H1 (cell line): ENCODE data around the gene PLXDC2. TPM values are rescaled to one million over a fixed set of nuclear protein-coding genes. Genes with fewer than 3 reads are reported as not detected.

Experiments used
- CTCF ChIA-PET: fragments of 300-600 bp; sonication (Branson Sonifier 250); formaldehyde crosslinking; loops from one replicate; lab custom pipeline; 2021; ENCODE audit not compliant: partially characterized antibody; lab: Charles Lee
- POLR2A ChIA-PET: fragments of 300-600 bp; sonication (Branson Sonifier 250); formaldehyde crosslinking; loops from one replicate; lab custom pipeline; 2021; ENCODE audit warnings: inconsistent platforms; ENCODE audit not compliant: partially characterized antibody; lab: Charles Lee
- DNase-seq, 2 experiments: peaks; one replicate each; pipeline versions ENCODE4 v3.0.0 to v3.0.0-alpha.2; 2010 to 2022; ENCODE audit warnings: low spot score in 2 of 2, low read depth in 1 of 2, mixed read lengths in 1 of 2
- FAIRE-seq: peaks from 2 replicates; lab custom pipeline; 2011; peaks lifted over from hg19 to GRCh38; lab: Jason Lieb, UNC
- H2AFZ ChIP-seq: 2 replicates; pipeline ENCODE4 v1.8.1; 2012; ENCODE audit warnings: low read length, inconsistent platforms
- H2AK5ac ChIP-seq: 2 replicates; pipeline ENCODE4 v1.6.1; 2013; ENCODE audit warnings: low read depth, low read length
- H2BK120ac ChIP-seq: replicated peaks from 2 replicates; pipeline ENCODE3; 2013; ENCODE audit warnings: low read depth, low read length, inconsistent platforms
- H2BK12ac ChIP-seq: 2 replicates; pipeline ENCODE4 v1.6.1; 2013; ENCODE audit warnings: low read depth, low read length
- H2BK15ac ChIP-seq: 2 replicates; pipeline ENCODE4 v1.6.1; 2013; ENCODE audit warnings: low read length
- H2BK20ac ChIP-seq: 2 replicates; pipeline ENCODE4 v1.6.1; 2013; ENCODE audit warnings: low read length
- H2BK5ac ChIP-seq: 2 replicates; pipeline ENCODE4 v1.6.1; 2013; ENCODE audit warnings: low read depth, low read length
- H3K14ac ChIP-seq: 2 replicates; pipeline ENCODE4 v1.6.1; 2013; ENCODE audit warnings: inconsistent platforms; ENCODE audit not compliant: insufficient read length
- H3K18ac ChIP-seq: 2 replicates; pipeline ENCODE4 v1.6.1; 2013; ENCODE audit warnings: low read length; ENCODE audit errors: extremely low read depth
- H3K23ac ChIP-seq: 2 replicates; pipeline ENCODE4 v1.6.1; 2013; ENCODE audit warnings: inconsistent platforms; ENCODE audit not compliant: insufficient read length
- H3K23me2 ChIP-seq: 2 replicates; pipeline ENCODE4 v1.6.1; 2013; ENCODE audit warnings: low read depth, low read length
- H3K27ac ChIP-seq: 2 replicates; pipeline ENCODE4 v1.6.1; 2011; ENCODE audit warnings: low read depth, low read length, inconsistent platforms
- H3K27me3 ChIP-seq, 4 experiments: replicated peaks in 1 of 4; 1 replicate in 1 of 4; 2 replicates in 3 of 4; pipeline versions ENCODE4 v1.6.1 to v1.8.1; 2011 to 2013; ENCODE audit warnings: low read length in 3 of 4, mild to moderate bottlenecking in 3 of 4, inconsistent platforms in 2 of 4, mixed read lengths in 2 of 4, moderate library complexity in 1 of 4; ENCODE audit not compliant: control insufficient read depth in 3 of 4, insufficient read depth in 3 of 4; ENCODE audit errors: extremely low read depth in 1 of 4
- H3K36me3 ChIP-seq, 4 experiments: 2 replicates each; pipeline versions ENCODE4 v1.6.1 to v1.8.1; 2011 to 2013; ENCODE audit warnings: mild to moderate bottlenecking in 4 of 4, low read length in 3 of 4, moderate library complexity in 2 of 4, control low read depth in 1 of 4, inconsistent platforms in 1 of 4; ENCODE audit not compliant: insufficient read depth in 4 of 4, control insufficient read depth in 2 of 4
- H3K4ac ChIP-seq: replicated peaks from 2 replicates; pipeline ENCODE3; 2013; ENCODE audit warnings: low read length, low read depth, mixed read lengths, inconsistent platforms; ENCODE audit not compliant: insufficient read length
- H3K4me1 ChIP-seq, 4 experiments: replicated peaks in 1 of 4; 1 replicate in 1 of 4; 2 replicates in 3 of 4; pipeline versions ENCODE4 v1.6.1 to v1.8.1; 2011 to 2013; ENCODE audit warnings: low read length in 3 of 4, inconsistent platforms in 2 of 4, mixed read lengths in 1 of 4; ENCODE audit not compliant: insufficient read depth in 4 of 4, control insufficient read depth in 3 of 4
- H3K4me2 ChIP-seq, 2 experiments: 2 replicates each; pipeline versions ENCODE4 v1.6.1 to v1.8.1; 2011 to 2013; ENCODE audit warnings: low read depth in 2 of 2, low read length in 2 of 2, control low read depth in 1 of 2, inconsistent platforms in 1 of 2, mild to moderate bottlenecking in 1 of 2; ENCODE audit not compliant: insufficient read depth in 1 of 2
- H3K4me3 ChIP-seq, 4 experiments: fragments of 200-600, 300-600 bp in 1 of 4; sonication (generic), shearing (Covaris generic), sonication (Bioruptor Twin) in 1 of 4; 2 replicates each; pipeline versions ENCODE4 v1.5.1 to v1.8.1; 2011 to 2016; ENCODE audit warnings: low read length in 4 of 4, low read depth in 3 of 4, control low read depth in 2 of 4, inconsistent platforms in 2 of 4, mild to moderate bottlenecking in 2 of 4, mixed read lengths in 1 of 4, moderate library complexity in 1 of 4; ENCODE audit not compliant: insufficient read depth in 2 of 4; ENCODE audit errors: extremely low read depth in 1 of 4
- H3K56ac ChIP-seq: replicated peaks from 2 replicates; pipeline ENCODE3; 2013; ENCODE audit warnings: low read depth, mild to moderate bottlenecking, mixed read lengths, low read length, inconsistent platforms; ENCODE audit not compliant: insufficient read length
- H3K79me1 ChIP-seq: 2 replicates; pipeline ENCODE4 v1.6.1; 2013; ENCODE audit warnings: low read depth, low read length, control low read depth
- H3K79me2 ChIP-seq, 2 experiments: 2 replicates each; pipeline versions ENCODE4 v1.6.1 to v1.8.1; 2012 to 2013; ENCODE audit warnings: low read length in 2 of 2, mild to moderate bottlenecking in 2 of 2, inconsistent platforms in 1 of 2; ENCODE audit not compliant: insufficient read depth in 2 of 2, control insufficient read depth in 1 of 2
- H3K9ac ChIP-seq, 4 experiments: replicated peaks in 1 of 4; 1 replicate in 1 of 4; 2 replicates in 3 of 4; pipeline versions ENCODE4 v1.6.1 to v1.8.1; 2011 to 2013; ENCODE audit warnings: low read depth in 3 of 4, low read length in 3 of 4, control low read depth in 2 of 4, mild to moderate bottlenecking in 2 of 4, moderate library complexity in 2 of 4, inconsistent platforms in 1 of 4; ENCODE audit errors: extremely low read depth in 1 of 4
- H3K9me3 ChIP-seq, 2 experiments: 2 replicates each; pipeline versions ENCODE4 v1.6.1 to v1.8.1; 2012 to 2013; ENCODE audit warnings: mild to moderate bottlenecking in 2 of 2, moderate library complexity in 2 of 2, control low read depth in 1 of 2, inconsistent platforms in 1 of 2, low read depth in 1 of 2, low read length in 1 of 2, mixed read lengths in 1 of 2; ENCODE audit not compliant: insufficient read depth in 2 of 2
- H4K20me1 ChIP-seq, 2 experiments: replicated peaks in 1 of 2; 2 replicates each; pipeline versions ENCODE3 to v1.8.1; 2011 to 2013; ENCODE audit warnings: inconsistent platforms in 2 of 2, low read length in 2 of 2, mild to moderate bottlenecking in 1 of 2; ENCODE audit not compliant: insufficient read depth in 2 of 2, control insufficient read depth in 1 of 2
- H4K5ac ChIP-seq: 2 replicates; pipeline ENCODE4 v1.6.1; 2013; ENCODE audit warnings: low read length, low read depth, mixed read lengths, inconsistent platforms; ENCODE audit not compliant: insufficient read length
- H4K8ac ChIP-seq: 2 replicates; pipeline ENCODE4 v1.8.0; 2013; ENCODE audit warnings: mild to moderate bottlenecking, moderate library complexity, low read length, inconsistent platforms; ENCODE audit not compliant: insufficient read depth; ENCODE audit errors: extremely low read depth
- H4K91ac ChIP-seq: replicated peaks from 2 replicates; pipeline ENCODE3; 2013; ENCODE audit warnings: low read length, mixed read lengths, inconsistent platforms; ENCODE audit not compliant: insufficient read length
- CEBPB ChIP-seq: IDR thresholded peaks from 2 replicates; pipeline ENCODE4 v1.6.1; 2012; ENCODE audit warnings: low read depth, low read length
- WGBS, 2 experiments: shearing (Covaris generic) in 1 of 2; methylation state at CpG; one replicate each; pipeline versions ENCODE4 v1.1.6 to v1.1.7; 2013 to 2015; ENCODE audit warnings: low lambda C conversion rate in 2 of 2, mixed read lengths in 2 of 2, inconsistent platforms in 1 of 2, low coverage in 1 of 2, missing lambda C conversion rate in 1 of 2; ENCODE audit not compliant: insufficient replicate concordance in 2 of 2, insufficient coverage in 1 of 2, insufficient read length in 1 of 2; ENCODE audit errors: extremely low coverage in 1 of 2, missing lambda C conversion rate in 1 of 2; 5-methylcytosine and 5-hydroxymethylcytosine counted together
- polyA plus RNA-seq, 7 experiments: library from polyadenylated mRNA; depleted of rRNA in 3 of 7; stranded (reverse) in 5 of 7; unstranded in 2 of 7; fragments of >200 nt in 5 of 7; fragments of 200-250 nt in 2 of 7; gene quantifications; 1 replicate in 5 of 7; 2 replicates in 1 of 7; 4 replicates in 1 of 7; pipeline versions ENCODE4 v1.2.1 to v1.2.3, GENCODE V29; 2011 to 2013; ENCODE audit warnings: missing spikeins in 2 of 7, mixed read lengths in 2 of 7
- total RNA-seq: library from RNA; stranded (reverse); fragmentation: NEBNext Ultra II Directional; extraction: Animal tissue kit (Norgen Biotek cat#: 25700); gene quantifications from 2 replicates; pipeline ENCODE4 v1.2.1, GENCODE V29; 2021

PLXDC2 gene
- total and polyA plus RNA-seq, 2 of the 8 experiments (the other 6 are each of a cell fraction or from before 2014, with no cell fraction given) = 23.0 to 40.5 TPM

- WGBS, 2 experiments = 93% methylated on average over 3 of the region's 3 CpGs; no CpG with 5 or more reads in 1 of the 2 experiments
- H4K5ac ChIP-seq = no peak overlapping the region
- CTCF ChIA-PET = no interaction called here
- H3K23me2 ChIP-seq = no peaks in the 10 kb centered on the region
- no peak overlapping the region for H4K91ac ChIP-seq
- H3K14ac ChIP-seq = no peak overlapping the region
- no peaks in the 10 kb centered on the region for H4K20me1 ChIP-seq
- POLR2A ChIA-PET = no interaction called here
- H3K4me3 ChIP-seq = no peak overlapping the region
- H2BK5ac ChIP-seq = no peak overlapping the region
- no peak overlapping the region for H3K18ac ChIP-seq
- no peaks in the 10 kb centered on the region for H3K79me1 ChIP-seq
- H2AFZ ChIP-seq = no peak overlapping the region
- H3K4ac ChIP-seq = no peak overlapping the region
- H3K9ac ChIP-seq = no peak overlapping the region
- no peak overlapping the region for H2AK5ac ChIP-seq
- no peak overlapping the region for H3K27ac ChIP-seq
- H3K27me3 ChIP-seq = no peaks in the 10 kb centered on the region
- H2BK12ac ChIP-seq = no peak overlapping the region
- H3K4me2 ChIP-seq = no peak overlapping the region
- DNase-seq (no peak), FAIRE-seq (no peak)
- H3K23ac ChIP-seq = no peak overlapping the region
- no peaks in the 10 kb centered on the region for H3K79me2 ChIP-seq
- H3K56ac ChIP-seq = no peak overlapping the region
- H2BK120ac ChIP-seq = no peak overlapping the region
- H2BK20ac ChIP-seq = no peak overlapping the region
- H2BK15ac ChIP-seq = no peak overlapping the region
- peaks cover 3 to 7% of the 10 kb centered on the region in 2 experiments; a peak in 2 of 4 replicates for H3K9me3 ChIP-seq
- H3K36me3 ChIP-seq = no peaks in the 10 kb centered on the region
- no peak for TF ChIP-seq CEBPB
- TF ChIP-seq, all 59 proteins: peak for 0
- Histone ChIP-seq H3K4me1 (no peaks in the 10 kb centered on the region), H4K8ac (no peak overlapping the region)
Observed at GRCh38 chr10:19800161-19800560, 16.1 kb upstream of the PLXDC2 start.
